ENCODE results near the gene TRABD2B.

Gene TRABD2B

GRCh38 chr1:47951545-47952235, 45.5 kb downstream of the TRABD2B start:
- no peak for TF ChIP-seq CTCF (IDR thresholded peaks at IDR 0.05; ENCODE audit: extremely low read depth, missing control alignments)
- DNase-seq (ENCODE audit: low spot score): no peak

- no peak for DNase-seq (ENCODE audit: low spot score)
- no peak for TF ChIP-seq CTCF (IDR thresholded peaks at IDR 0.05; ENCODE audit: extremely low read depth, missing control alignments)
Observed at GRCh38 chr1:47951026-47951425, 46.2 kb downstream of the TRABD2B start.

DNA sequence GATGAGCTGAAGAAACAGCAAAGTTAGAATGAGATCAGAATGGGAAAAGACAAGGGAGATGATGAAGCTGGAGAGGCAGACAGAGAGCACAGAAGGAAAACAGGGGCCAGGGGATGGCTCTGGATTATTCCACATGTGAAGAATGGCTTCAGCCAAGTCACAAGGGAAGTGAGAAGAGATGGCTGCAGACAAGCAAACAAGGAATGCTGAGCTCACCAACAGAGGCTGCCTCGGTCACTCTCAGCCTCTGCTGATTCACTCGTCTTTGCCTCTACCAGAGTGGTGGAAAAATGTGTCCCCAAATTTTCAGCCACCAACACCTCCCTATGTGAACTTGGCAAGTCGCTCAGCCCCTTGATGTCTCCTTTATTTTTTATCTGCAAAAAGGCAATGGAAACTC, 46.7 kb downstream of the TRABD2B start:
- no peak for DNase-seq (ENCODE audit: low spot score)
- TF ChIP-seq CTCF (IDR thresholded peaks at IDR 0.05; ENCODE audit: extremely low read depth, missing control alignments): no peak

GRCh38 chr1:47948126-47948525, 49.1 kb downstream of the TRABD2B start:
- no peak for DNase-seq (ENCODE audit: low spot score)
- TF ChIP-seq CTCF (IDR thresholded peaks at IDR 0.05; ENCODE audit: extremely low read depth, missing control alignments): no peak

- TF ChIP-seq CTCF (IDR thresholded peaks at IDR 0.05; ENCODE audit: extremely low read depth, missing control alignments): no peak
- no peak for DNase-seq (ENCODE audit: low spot score)
Observed at GRCh38 chr1:47947531-47947930, 49.7 kb downstream of the TRABD2B start.

DNA sequence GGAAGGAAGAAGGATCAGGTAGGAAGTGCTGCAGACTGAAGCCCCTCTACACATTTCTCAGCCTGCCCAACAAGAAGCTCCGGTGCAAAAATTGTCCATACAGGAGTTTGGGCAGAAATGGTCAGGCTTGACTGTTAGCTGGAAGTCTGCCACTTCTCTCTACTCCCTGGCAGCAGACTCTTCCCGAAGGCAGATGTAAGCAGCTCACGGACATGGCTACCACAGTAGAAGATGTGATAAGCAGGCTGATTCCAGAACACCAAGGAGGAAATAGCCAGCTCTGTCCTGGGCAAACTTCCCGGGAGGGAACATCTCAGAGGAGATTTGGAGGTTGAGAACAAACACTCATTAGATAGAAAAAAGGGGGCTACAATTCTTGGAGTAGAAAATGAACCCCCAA, 52.6 kb downstream of the TRABD2B start:
- TF ChIP-seq CTCF (IDR thresholded peaks at IDR 0.05; ENCODE audit: extremely low read depth, missing control alignments): no peak
- DNase-seq (ENCODE audit: low spot score): no peak

DNA sequence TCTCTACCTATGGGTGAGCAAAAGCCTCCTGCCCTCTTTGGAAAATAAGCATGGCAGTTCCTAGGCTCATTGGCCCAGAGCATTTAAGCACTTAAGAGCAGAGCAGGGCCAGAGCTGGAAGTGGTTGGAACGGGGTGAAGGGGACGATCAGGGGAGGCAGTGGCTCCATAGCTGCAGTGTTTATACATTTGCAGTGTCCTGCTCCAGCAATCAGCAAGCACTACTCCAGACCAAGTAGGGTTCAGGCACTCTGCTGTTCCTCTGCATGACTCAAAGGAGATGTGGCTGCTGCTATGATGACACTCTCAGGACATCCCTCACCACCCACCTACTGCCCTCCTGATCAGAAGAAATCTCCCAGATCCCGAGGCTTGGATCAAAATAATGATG, 55.0 kb downstream of the TRABD2B start:
- TF ChIP-seq CTCF (IDR thresholded peaks at IDR 0.05; ENCODE audit: extremely low read depth, missing control alignments): no peak
- DNase-seq (ENCODE audit: low spot score): no peak

All from GM20000 (cell line).